Epithelial cell of proximal tubule (primary cell): ENCODE data around the gene PACSIN1. TPM values are rescaled to one million over a fixed set of nuclear protein-coding genes. Genes with fewer than 3 reads are reported as not detected.
A peak's percentile ranks its signal among the peaks of the same experiment; 100 is the strongest.

Experiments
- DNase-seq: peaks from one replicate; pipeline ENCODE4 v3.0.0-alpha.2; 2011; ENCODE audit warnings: low read depth
- H3K4me3 ChIP-seq: 2 replicates; pipeline ENCODE4 v1.5.1; 2011; ENCODE audit warnings: low read depth, mild to moderate bottlenecking, low read length
- CTCF ChIP-seq: conservative IDR thresholded peaks from 2 replicates; pipeline ENCODE4 v1.5.1; 2012; ENCODE audit warnings: low read depth, mild to moderate bottlenecking, low read length
- total RNA-seq: library from RNA; depleted of rRNA; stranded (reverse); fragments of >200 nt; gene quantifications from 2 replicates; pipeline ENCODE4 v1.2.3, GENCODE V29; 2015

The PACSIN1 gene
- 0.07 and 1.9 TPM in 2 replicates for total RNA-seq

GRCh38 chr6:34465531-34466241, at the start of gene PACSIN1:
Gene PACSIN1 (plus strand): TSS chr6:34466076. CDS start chr6:34526306, 60,230 bp downstream.
- peak within 1 kb of the TSS; percentile 24 for H3K4me3 ChIP-seq
- no peak for DNase-seq
- TF ChIP-seq CTCF, result no peak

GRCh38 chr6:34416877-34417371, 49.0 kb upstream of the PACSIN1 start:
- no peak for DNase-seq
- no peak overlapping the region for H3K4me3 ChIP-seq
- TF ChIP-seq CTCF, result no peak

- H3K4me3 ChIP-seq, result no peak overlapping the region
- DNase-seq, result no peak
- no peak for TF ChIP-seq CTCF
Measured at GRCh38 chr6:34418367-34418766, 47.5 kb upstream of the PACSIN1 start.

- DNase-seq, result no peak
- H3K4me3 ChIP-seq, result no peak overlapping the region
- no peak for TF ChIP-seq CTCF
Measured at GRCh38 chr6:34423254-34423653, 42.6 kb upstream of the PACSIN1 start.

- TF ChIP-seq CTCF, result no peak
- no peak for DNase-seq
- H3K4me3 ChIP-seq, result peak overlapping the region; percentile 99
Measured at GRCh38 chr6:34424200-34425131, 41.4 kb upstream of the PACSIN1 start.

- no peak for DNase-seq
- peak overlapping the region; percentile 99 for H3K4me3 ChIP-seq
- TF ChIP-seq CTCF, result no peak
Measured at GRCh38 chr6:34425132-34425497, 40.8 kb upstream of the PACSIN1 start.
